Caco-2 (cell line): ENCODE measurements around the gene UBA1. TPM values are rescaled to one million over a fixed set of nuclear protein-coding genes. Genes with fewer than 3 reads are reported as not detected.
A peak's percentile ranks its signal among the peaks of the same experiment; 100 is the strongest.
"Not testable (repeated sequence)": the region's sequence is repeated elsewhere in the genome, so short reads cannot be mapped to it uniquely, and the experiment has no call there.

Experiments
- BruUV-seq: library from RNA; stranded (reverse); fragments of 400-500 nt; replicated peaks from 2 replicates; lab custom pipeline; 2021; lab: Mats Ljungman, UMichigan
- CTCF ChIA-PET: fragments of 300-600 bp; sonication (Branson Sonifier 250); formaldehyde crosslinking; loops from one replicate; lab custom pipeline; 2022; ENCODE audit warnings: antibody characterized with exemption; lab: Charles Lee
- POLR2A ChIA-PET: fragments of 300-600 bp; sonication (Branson Sonifier 250); formaldehyde crosslinking; loops from one replicate; lab custom pipeline; 2022; ENCODE audit warnings: antibody characterized with exemption; lab: Charles Lee
- DNase-seq, 2 experiments: peaks; one replicate each; pipeline versions ENCODE4 v3.0.0 to v3.0.0-alpha.2; 2020 to 2022
- H3K27me3 ChIP-seq: replicated peaks from 2 replicates; pipeline ENCODE4 v1.6.0; 2011; ENCODE audit warnings: low read length; ENCODE audit not compliant: control insufficient read depth, insufficient read depth
- H3K36me3 ChIP-seq: 2 replicates; pipeline ENCODE4 v1.5.1; 2011; ENCODE audit warnings: low read length; ENCODE audit not compliant: control insufficient read depth, insufficient read depth
- H3K4me1 ChIP-seq: fragments of 250-450 bp; sonication (Bioruptor Pico); 2 replicates; pipeline ENCODE4 v1.5.1; 2020; ENCODE audit warnings: mild to moderate bottlenecking
- H3K4me3 ChIP-seq: 2 replicates; pipeline ENCODE4 v1.5.1; 2011; ENCODE audit warnings: low read depth, mild to moderate bottlenecking, control low read depth, low read length
- H3K9me3 ChIP-seq: fragments of 250-450 bp; sonication (Bioruptor Pico); 2 replicates; pipeline ENCODE4 v1.5.1; 2020; ENCODE audit warnings: mild to moderate bottlenecking, moderate library complexity
- H3K27ac Mint-ChIP-seq: one replicate; pipeline ENCODE4 v1.8.0; 2022; ENCODE audit warnings: mixed read lengths; ENCODE audit not compliant: unreplicated experiment
- H3K27me3 Mint-ChIP-seq: one replicate; pipeline ENCODE4 v1.8.0; 2022; ENCODE audit warnings: mixed read lengths; ENCODE audit not compliant: insufficient read depth, unreplicated experiment
- H3K36me3 Mint-ChIP-seq: one replicate; pipeline ENCODE4 v1.8.0; 2022; ENCODE audit warnings: mild to moderate bottlenecking, mixed read lengths; ENCODE audit not compliant: insufficient read depth, unreplicated experiment
- H3K4me1 Mint-ChIP-seq: one replicate; pipeline ENCODE4 v1.8.0; 2022; ENCODE audit warnings: low read depth, mixed read lengths; ENCODE audit not compliant: unreplicated experiment
- H3K4me3 Mint-ChIP-seq: one replicate; pipeline ENCODE4 v1.8.0; 2022; ENCODE audit warnings: mild to moderate bottlenecking, moderate library complexity, mixed read lengths; ENCODE audit not compliant: unreplicated experiment
- H3K9me3 Mint-ChIP-seq: one replicate; pipeline ENCODE4 v1.8.0; 2022; ENCODE audit warnings: mixed read lengths; ENCODE audit not compliant: unreplicated experiment
- intact Hi-C: fragments of 100-400 bp; cut with micrococcal nuclease; formaldehyde crosslinking; loops from one replicate; pipeline ENCODE4 v1.10.0; 2022; ENCODE audit not compliant: unreplicated experiment
- total RNA-seq: library from RNA; stranded (reverse); gene quantifications from 2 replicates; pipeline ENCODE4 v1.2.3, GENCODE V29; 2022
- TF ChIP-seq, protein P1 (sequence below), 2 experiments: fragments of 200-600 bp in 1 of 2; IDR thresholded peaks; 1 replicate in 1 of 2; 2 replicates in 1 of 2; pipeline versions ENCODE4 v1.5.1 to v1.8.0; 2011 to 2022; ENCODE audit warnings: antibody characterized with exemption in 1 of 2, control low read depth in 1 of 2, inconsistent platforms in 1 of 2, low read depth in 1 of 2, low read length in 1 of 2, mild to moderate bottlenecking in 1 of 2, moderate library complexity in 1 of 2; ENCODE audit not compliant: insufficient read depth in 1 of 2, severe bottlenecking in 1 of 2, unreplicated experiment in 1 of 2

UBA1 gene
- total RNA-seq, 1 experiment from 2014 or later, result 156 TPM

- H3K4me1 Mint-ChIP-seq, result no peaks in the 10 kb centered on the region
- Histone ChIP-seq H3K36me3 (no peaks in the 10 kb centered on the region), H3K4me1 (no peaks in the 10 kb centered on the region), H3K27me3 (no peaks in the 10 kb centered on the region), H3K9me3 (no peaks in the 10 kb centered on the region), H3K4me3 (no peak overlapping the region)
- ChIA-PET POLR2A (no interaction called here), CTCF (no interaction called here)
- no peak overlapping the region for H3K4me3 Mint-ChIP-seq
- DNase-seq, result no peak
- H3K36me3 Mint-ChIP-seq, result peaks cover 22% of the 10 kb centered on the region
- intact Hi-C loops, result no loop called here
- no TSS peak for BruUV-seq
- no peaks in the 10 kb centered on the region for H3K9me3 Mint-ChIP-seq
- TF ChIP-seq, protein P1, sequence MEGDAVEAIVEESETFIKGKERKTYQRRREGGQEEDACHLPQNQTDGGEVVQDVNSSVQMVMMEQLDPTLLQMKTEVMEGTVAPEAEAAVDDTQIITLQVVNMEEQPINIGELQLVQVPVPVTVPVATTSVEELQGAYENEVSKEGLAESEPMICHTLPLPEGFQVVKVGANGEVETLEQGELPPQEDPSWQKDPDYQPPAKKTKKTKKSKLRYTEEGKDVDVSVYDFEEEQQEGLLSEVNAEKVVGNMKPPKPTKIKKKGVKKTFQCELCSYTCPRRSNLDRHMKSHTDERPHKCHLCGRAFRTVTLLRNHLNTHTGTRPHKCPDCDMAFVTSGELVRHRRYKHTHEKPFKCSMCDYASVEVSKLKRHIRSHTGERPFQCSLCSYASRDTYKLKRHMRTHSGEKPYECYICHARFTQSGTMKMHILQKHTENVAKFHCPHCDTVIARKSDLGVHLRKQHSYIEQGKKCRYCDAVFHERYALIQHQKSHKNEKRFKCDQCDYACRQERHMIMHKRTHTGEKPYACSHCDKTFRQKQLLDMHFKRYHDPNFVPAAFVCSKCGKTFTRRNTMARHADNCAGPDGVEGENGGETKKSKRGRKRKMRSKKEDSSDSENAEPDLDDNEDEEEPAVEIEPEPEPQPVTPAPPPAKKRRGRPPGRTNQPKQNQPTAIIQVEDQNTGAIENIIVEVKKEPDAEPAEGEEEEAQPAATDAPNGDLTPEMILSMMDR (IDR thresholded peaks at IDR 0.05; ENCODE audit: insufficient read depth in 1 of 2, low read depth in 1 of 2, low read length in 1 of 2, severe bottlenecking in 1 of 2, unreplicated experiment in 1 of 2), result no peak
- H3K27me3 Mint-ChIP-seq, result no peaks in the 10 kb centered on the region
- peak overlapping the region; percentile 34 for H3K27ac Mint-ChIP-seq
Measured at GRCh38 chrX:47247999-47248320, 54.3 kb downstream of the UBA1 start.

GRCh38 chrX:47248576-47248975 lies 54.9 kb downstream of the UBA1 start:
- H3K4me3 Mint-ChIP-seq, result no peak overlapping the region
- intact Hi-C loops, result no loop called here
- DNase-seq, result no peak
- no peaks in the 10 kb centered on the region for H3K27me3 Mint-ChIP-seq
- H3K4me3 ChIP-seq, result no peak overlapping the region
- H3K9me3 Mint-ChIP-seq, result no peaks in the 10 kb centered on the region
- no peaks in the 10 kb centered on the region for H3K36me3 ChIP-seq
- no peaks in the 10 kb centered on the region for H3K27me3 ChIP-seq
- TF ChIP-seq, protein P1 (IDR thresholded peaks at IDR 0.05; ENCODE audit: insufficient read depth in 1 of 2, low read depth in 1 of 2, low read length in 1 of 2, severe bottlenecking in 1 of 2, unreplicated experiment in 1 of 2), result no peak
- ChIA-PET POLR2A (no interaction called here), CTCF (no interaction called here)
- no peaks in the 10 kb centered on the region for H3K4me1 Mint-ChIP-seq
- no TSS peak for BruUV-seq
- H3K4me1 ChIP-seq, result no peaks in the 10 kb centered on the region
- no peak overlapping the region for H3K27ac Mint-ChIP-seq
- no peaks in the 10 kb centered on the region for H3K9me3 ChIP-seq
- H3K36me3 Mint-ChIP-seq, result peaks cover 22% of the 10 kb centered on the region

DNA sequence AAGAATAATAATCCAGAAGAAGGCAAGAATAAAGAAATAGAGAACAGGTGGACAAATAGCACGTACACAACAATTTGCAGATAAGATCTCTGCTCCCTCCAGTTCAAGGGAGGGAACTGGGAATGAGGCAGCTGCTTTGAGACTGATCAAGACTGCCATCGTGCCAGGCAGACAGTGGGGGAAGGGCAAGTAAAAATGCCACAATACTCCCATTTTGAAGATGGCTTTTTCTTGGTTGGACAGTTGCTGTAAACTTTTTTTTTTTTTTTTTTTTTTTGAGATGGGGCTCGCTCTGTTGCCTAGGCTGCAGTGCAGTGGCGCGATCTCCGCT lies 56.4 kb downstream of the UBA1 start:
- no peaks in the 10 kb centered on the region for H3K27me3 Mint-ChIP-seq
- no peak for DNase-seq
- H3K4me1 Mint-ChIP-seq, result no peaks in the 10 kb centered on the region
- POLR2A ChIA-PET, result no interaction called here
- TF ChIP-seq, protein P1 (IDR thresholded peaks at IDR 0.05; ENCODE audit: insufficient read depth in 1 of 2, low read depth in 1 of 2, low read length in 1 of 2, severe bottlenecking in 1 of 2, unreplicated experiment in 1 of 2), result no peak
- peaks cover 15% of the 10 kb centered on the region for H3K36me3 Mint-ChIP-seq
- no peak overlapping the region for H3K27ac Mint-ChIP-seq
- intact Hi-C loops, result no loop called here
- CTCF ChIA-PET, result interaction anchor here (0.7 kb wide), 2 partner anchors 28 to 274 kb away, joined by 3 to 9 read pairs; no protein-coding TSS in a partner anchor
- H3K9me3 Mint-ChIP-seq, result no peaks in the 10 kb centered on the region
- no peaks in the 10 kb centered on the region for H3K9me3 ChIP-seq
- H3K4me1 ChIP-seq, result no peaks in the 10 kb centered on the region
- no peaks in the 10 kb centered on the region for H3K36me3 ChIP-seq
- H3K4me3 Mint-ChIP-seq, result no peak overlapping the region
- no peaks in the 10 kb centered on the region for H3K27me3 ChIP-seq
- no TSS peak for BruUV-seq
- no peak overlapping the region for H3K4me3 ChIP-seq

DNA sequence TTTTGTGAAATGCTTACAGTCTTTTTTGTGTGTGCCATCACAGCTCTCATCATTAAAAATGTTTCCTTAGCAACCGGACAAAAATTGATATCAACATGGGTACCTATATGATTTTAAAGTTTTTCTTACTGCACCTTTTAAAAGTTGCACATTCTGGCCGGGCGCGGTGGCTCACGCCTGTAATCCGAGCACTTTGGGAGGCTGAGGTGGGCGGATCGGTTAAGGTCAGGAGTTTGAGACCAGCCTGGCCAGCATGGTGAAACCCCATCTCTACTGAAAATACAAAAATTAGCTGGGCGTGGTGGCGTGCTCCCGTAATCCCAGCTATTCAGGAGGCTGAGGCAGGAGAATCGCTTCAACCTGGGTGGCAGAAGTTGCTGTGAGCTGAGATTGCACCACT lies 64.0 kb downstream of the UBA1 start:
- H3K36me3 Mint-ChIP-seq, H3K9me3 Mint-ChIP-seq, H3K4me3 ChIP-seq, H3K27me3 Mint-ChIP-seq, H3K4me3 Mint-ChIP-seq, H3K27ac Mint-ChIP-seq, CTCF ChIA-PET, H3K4me1 Mint-ChIP-seq, intact Hi-C loops, H3K9me3 ChIP-seq, H3K4me1 ChIP-seq, BruUV-seq, H3K27me3 ChIP-seq, H3K36me3 ChIP-seq, DNase-seq, POLR2A ChIA-PET: not testable (repeated sequence)
